Endothelial cell of umbilical vein (primary cell): Measurements from ENCODE around the gene EXT2. TPM values are rescaled to one million over a fixed set of nuclear protein-coding genes. Genes with fewer than 3 reads are reported as not detected.
A peak's percentile ranks its signal among the peaks of the same experiment; 100 is the strongest.

ENCODE experiments used
- BruUV-seq: library from RNA; stranded (reverse); fragments of 400-500 nt; replicated peaks from 2 replicates; lab custom pipeline; 2021; lab: Mats Ljungman, UMichigan
- CTCF ChIA-PET: fragments of 300-600, 350-600 bp; sonication (Branson Sonifier 250); formaldehyde crosslinking; loops from one replicate; lab custom pipeline; 2021; ENCODE audit warnings: antibody characterized with exemption, inconsistent platforms; lab: Charles Lee
- POLR2A ChIA-PET: fragments of 300-600, 350-600 bp; sonication (Branson Sonifier 250); formaldehyde crosslinking; loops from one replicate; lab custom pipeline; 2021; ENCODE audit warnings: antibody characterized with exemption, inconsistent platforms; lab: Charles Lee
- DNase-seq: peaks from one replicate; pipeline ENCODE4 v3.0.0-alpha.2; 2011; ENCODE audit warnings: low read depth, low spot score
- FAIRE-seq: peaks from 2 replicates; lab custom pipeline; 2011; peaks lifted over from hg19 to GRCh38; lab: Jason Lieb, UNC
- H2AFZ ChIP-seq: 2 replicates; pipeline ENCODE4 v1.6.0; 2012; ENCODE audit warnings: low read depth, low read length, control low read depth, inconsistent platforms
- H3K27ac ChIP-seq: 2 replicates; pipeline ENCODE4 v1.5.1; 2011; ENCODE audit warnings: low read depth, mild to moderate bottlenecking, control low read depth, low read length, moderate library complexity; ENCODE audit not compliant: insufficient read depth
- H3K27me3 ChIP-seq, 2 experiments: 2 replicates each; pipeline versions ENCODE4 v1.6.0 to v1.6.1; 2011; ENCODE audit warnings: low read length in 2 of 2, mixed read lengths in 1 of 2; ENCODE audit not compliant: control insufficient read depth in 2 of 2, insufficient read depth in 2 of 2
- H3K36me3 ChIP-seq, 2 experiments: 2 replicates in 1 of 2; 3 replicates in 1 of 2; pipeline ENCODE4 v1.5.1; 2011; ENCODE audit warnings: low read length in 2 of 2, mild to moderate bottlenecking in 1 of 2, moderate library complexity in 1 of 2; ENCODE audit not compliant: control insufficient read depth in 2 of 2, insufficient read depth in 2 of 2; ENCODE audit errors: extremely low read depth in 1 of 2
- H3K4me1 ChIP-seq: 3 replicates; pipeline ENCODE4 v1.5.1; 2011; ENCODE audit warnings: mild to moderate bottlenecking, low read length; ENCODE audit not compliant: control insufficient read depth, insufficient read depth; ENCODE audit errors: extremely low read depth
- H3K4me2 ChIP-seq: 2 replicates; pipeline ENCODE4 v1.6.1; 2011; ENCODE audit warnings: low read length, control low read depth, mixed read lengths; ENCODE audit not compliant: insufficient read depth
- H3K4me3 ChIP-seq, 3 experiments: fragments of 200-600 bp in 1 of 3; sonication (generic), shearing (Covaris generic) in 1 of 3; replicated peaks in 1 of 3; 2 replicates each; pipeline ENCODE4 v1.5.1; 2011 to 2016; ENCODE audit warnings: control low read depth in 3 of 3, low read length in 3 of 3, mild to moderate bottlenecking in 2 of 3, inconsistent platforms in 1 of 3, low read depth in 1 of 3, moderate library complexity in 1 of 3; ENCODE audit not compliant: insufficient read depth in 1 of 3
- H3K79me2 ChIP-seq: 2 replicates; pipeline ENCODE4 v1.6.0; 2012; ENCODE audit warnings: low read length, inconsistent platforms; ENCODE audit not compliant: control insufficient read depth, insufficient read depth
- H3K9ac ChIP-seq: replicated peaks from 2 replicates; pipeline ENCODE3; 2011; ENCODE audit warnings: low read length, control low read depth; ENCODE audit not compliant: insufficient read depth; ENCODE audit errors: extremely low read depth
- H3K9me1 ChIP-seq: replicated peaks from 3 replicates; pipeline ENCODE4 v1.6.0; 2011; ENCODE audit warnings: mild to moderate bottlenecking, low read length; ENCODE audit not compliant: control insufficient read depth, insufficient read depth; ENCODE audit errors: extremely low read depth
- H3K9me3 ChIP-seq: replicated peaks from 2 replicates; pipeline ENCODE4 v1.5.1; 2012; ENCODE audit warnings: low read length, inconsistent platforms; ENCODE audit not compliant: control insufficient read depth, insufficient read depth
- H4K20me1 ChIP-seq: replicated peaks from 2 replicates; pipeline ENCODE3; 2011; ENCODE audit warnings: mild to moderate bottlenecking, low read length; ENCODE audit not compliant: control insufficient read depth, insufficient read depth; ENCODE audit errors: extremely low read depth
- EZH2 ChIP-seq: IDR thresholded peaks from 2 replicates; pipeline ENCODE4 v1.6.1; 2012; ENCODE audit warnings: borderline replicate concordance, low read depth, mild to moderate bottlenecking, moderate library complexity, low read length, inconsistent platforms; ENCODE audit not compliant: severe bottlenecking
- FOS ChIP-seq: IDR thresholded peaks from 2 replicates; pipeline ENCODE4 v1.6.1; 2011; ENCODE audit warnings: mild to moderate bottlenecking, low read length, moderate library complexity, borderline replicate concordance; ENCODE audit not compliant: insufficient read depth
- GATA2 ChIP-seq: IDR thresholded peaks from 2 replicates; pipeline ENCODE4 v1.7.0; 2011; ENCODE audit warnings: low read depth, mild to moderate bottlenecking, moderate library complexity, mixed read lengths, low read length; ENCODE audit not compliant: insufficient read length, insufficient read depth
- JUN ChIP-seq: IDR thresholded peaks from 2 replicates; pipeline ENCODE4 v1.6.1; 2011; ENCODE audit warnings: borderline replicate concordance, low read depth; ENCODE audit not compliant: insufficient read length, insufficient read depth
- MYC ChIP-seq: IDR thresholded peaks from one replicate; pipeline ENCODE4 v1.6.1; 2011; ENCODE audit warnings: mild to moderate bottlenecking, low read depth, low read length
- POLR2A ChIP-seq: IDR thresholded peaks from 2 replicates; pipeline ENCODE4 v1.6.1; 2012; ENCODE audit warnings: low read depth, mild to moderate bottlenecking, control low read depth, low read length
- POLR2AphosphoS5 ChIP-seq: IDR thresholded peaks from 2 replicates; pipeline ENCODE4 v1.6.1; 2012; ENCODE audit warnings: low read depth, mild to moderate bottlenecking, control low read depth, low read length, moderate library complexity; ENCODE audit not compliant: insufficient read depth
- dilution Hi-C: fragments of 300-500 bp; cut with MboI; formaldehyde crosslinking; loops from one replicate; pipeline ENCODE4 v1.15.0; 2019; ENCODE audit warnings: low sequenced_read_pairs; ENCODE audit not compliant: extremely low pct_ligation_motif_present
- intact Hi-C: fragments of 100-400 bp; cut with micrococcal nuclease; formaldehyde crosslinking; loops from one replicate; pipeline ENCODE4 v1.10.0; 2022
- polyA plus RNA-seq, 4 experiments: library from polyadenylated mRNA; depleted of rRNA in 3 of 4; stranded (reverse) in 3 of 4; unstranded in 1 of 4; fragments of >200 nt; gene quantifications; 2 replicates each; pipeline versions ENCODE4 v1.2.1 to v1.2.3, GENCODE V29; 2011 to 2012; ENCODE audit warnings: missing spikeins in 1 of 4
- total RNA-seq: library from RNA; stranded (reverse); gene quantifications from 2 replicates; pipeline ENCODE4 v1.2.3, GENCODE V29; 2021
- TF ChIP-seq, protein P1 (sequence below): IDR thresholded peaks from 2 replicates; pipeline ENCODE4 v1.6.1; 2011; ENCODE audit not compliant: insufficient read depth, insufficient read length
- TF ChIP-seq, protein P2 (sequence below), 2 donors: IDR thresholded peaks; 1 replicate in 1 of 2; 2 replicates in 1 of 2; pipeline ENCODE4 v1.5.1; 2011; ENCODE audit warnings: low read length in 2 of 2, mild to moderate bottlenecking in 2 of 2, moderate library complexity in 2 of 2, control low read depth in 1 of 2, inconsistent platforms in 1 of 2, low read depth in 1 of 2; ENCODE audit not compliant: insufficient read depth in 1 of 2; ENCODE audit errors: extremely low read depth in 1 of 2

Gene EXT2
- total and polyA plus RNA-seq, 2 donors (not counting 3 experiments of a cell fraction or from before 2014, with no cell fraction given): 50.9 to 60.3 TPM

DNA sequence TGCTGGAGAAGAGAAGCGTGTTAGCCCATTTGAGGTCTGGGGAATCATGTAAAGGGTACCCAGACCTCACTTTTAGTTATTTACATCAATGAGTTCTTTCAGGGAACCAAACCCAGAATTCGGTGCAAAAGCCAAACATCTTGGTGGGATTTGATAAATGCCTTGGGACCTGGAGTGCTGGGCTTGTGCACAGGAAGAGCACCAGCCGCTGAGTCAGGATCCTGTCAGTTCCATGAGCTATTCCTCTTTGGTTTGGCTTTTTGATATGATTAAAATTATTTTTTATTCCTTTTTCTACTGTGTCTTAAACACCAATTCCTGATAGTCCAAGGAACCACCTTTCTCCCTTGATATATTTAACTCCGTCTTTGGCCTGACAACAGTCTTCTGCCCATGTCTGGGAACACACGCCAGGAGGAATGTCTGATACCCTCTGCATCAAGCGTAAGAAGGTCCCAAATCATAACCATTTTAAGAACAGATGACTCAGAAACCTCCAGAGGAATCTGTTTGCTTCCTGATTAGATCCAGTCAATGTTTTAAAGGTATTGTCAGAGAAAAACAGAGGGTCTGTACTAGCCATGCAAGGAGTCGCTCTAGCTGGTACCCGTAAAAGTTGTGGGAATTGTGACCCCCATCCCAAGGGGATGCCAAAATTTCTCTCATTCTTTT lies 149.3 kb downstream of the EXT2 start:
- Histone ChIP-seq H3K4me2 (peak overlapping the region; percentile 46), H3K79me2 (no peaks in the 10 kb centered on the region), H4K20me1 (no peaks in the 10 kb centered on the region), H3K27ac (peak overlapping the region; percentile 30), H3K27me3 (no peaks in the 10 kb centered on the region), H3K9me1 (no peaks in the 10 kb centered on the region), H3K9me3 (no peaks in the 10 kb centered on the region), H3K4me1 (peaks cover 22% of the 10 kb centered on the region), H2AFZ (peak overlapping the region; percentile 58), H3K9ac (no peak overlapping the region), H3K4me3 (no peak overlapping the region), H3K36me3 (no peaks in the 10 kb centered on the region)
- DNase-seq: peak; percentile 28
- dilution Hi-C loops (no loop called here), intact Hi-C loops (no loop called here)
- BruUV-seq: no TSS peak
- FAIRE-seq: peak; percentile 78
- TF ChIP-seq GATA2: no peak
- TF ChIP-seq FOS: peak; percentile 54
- CTCF ChIA-PET: interaction anchor here (1.1 to 2.9 kb wide), 5 partner anchors 10 to 150 kb away, joined by 3 to 13 read pairs (median 9); partner anchors contain the start of gene EXT2
- POLR2A ChIA-PET: no interaction called here

DNA sequence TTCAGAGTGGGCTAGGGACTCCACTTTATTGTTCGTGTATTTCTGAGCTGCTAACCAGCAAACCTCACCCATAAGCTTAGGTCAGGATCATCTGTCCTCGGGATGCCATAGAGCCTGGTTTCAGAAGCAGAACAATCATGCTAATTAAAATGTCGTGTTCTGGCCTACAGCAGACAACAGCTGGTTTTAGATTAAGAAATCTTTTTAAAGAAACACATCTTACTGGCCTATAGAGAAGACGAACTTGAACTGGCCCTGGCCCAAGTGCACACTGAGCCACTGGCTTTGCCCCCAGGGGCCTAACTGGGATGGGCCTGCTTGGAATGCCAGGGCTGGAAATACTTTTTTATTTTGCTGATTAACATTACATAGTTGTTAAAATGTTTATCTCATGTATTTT lies 151.2 kb downstream of the EXT2 start:
- DNase-seq: no peak
- dilution Hi-C loops (no loop called here), intact Hi-C loops (no loop called here)
- H3K9me1 ChIP-seq: no peaks in the 10 kb centered on the region
- H3K27me3 ChIP-seq: no peaks in the 10 kb centered on the region
- POLR2A ChIA-PET: no interaction called here
- no peak overlapping the region for H3K4me2 ChIP-seq
- CTCF ChIA-PET: interaction anchor here (0.9 kb wide), 1 partner anchor 10 kb away, joined by 4 read pairs; no protein-coding TSS in a partner anchor
- no peak overlapping the region for H2AFZ ChIP-seq
- BruUV-seq: no TSS peak
- TF ChIP-seq, protein P1, sequence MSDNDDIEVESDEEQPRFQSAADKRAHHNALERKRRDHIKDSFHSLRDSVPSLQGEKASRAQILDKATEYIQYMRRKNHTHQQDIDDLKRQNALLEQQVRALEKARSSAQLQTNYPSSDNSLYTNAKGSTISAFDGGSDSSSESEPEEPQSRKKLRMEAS: no peak
- no peak for TF ChIP-seq POLR2AphosphoS5
- no peak for TF ChIP-seq EZH2
- no peak for TF ChIP-seq GATA2
- TF ChIP-seq MYC: no peak
- TF ChIP-seq POLR2A: no peak
- TF ChIP-seq, protein P2, sequence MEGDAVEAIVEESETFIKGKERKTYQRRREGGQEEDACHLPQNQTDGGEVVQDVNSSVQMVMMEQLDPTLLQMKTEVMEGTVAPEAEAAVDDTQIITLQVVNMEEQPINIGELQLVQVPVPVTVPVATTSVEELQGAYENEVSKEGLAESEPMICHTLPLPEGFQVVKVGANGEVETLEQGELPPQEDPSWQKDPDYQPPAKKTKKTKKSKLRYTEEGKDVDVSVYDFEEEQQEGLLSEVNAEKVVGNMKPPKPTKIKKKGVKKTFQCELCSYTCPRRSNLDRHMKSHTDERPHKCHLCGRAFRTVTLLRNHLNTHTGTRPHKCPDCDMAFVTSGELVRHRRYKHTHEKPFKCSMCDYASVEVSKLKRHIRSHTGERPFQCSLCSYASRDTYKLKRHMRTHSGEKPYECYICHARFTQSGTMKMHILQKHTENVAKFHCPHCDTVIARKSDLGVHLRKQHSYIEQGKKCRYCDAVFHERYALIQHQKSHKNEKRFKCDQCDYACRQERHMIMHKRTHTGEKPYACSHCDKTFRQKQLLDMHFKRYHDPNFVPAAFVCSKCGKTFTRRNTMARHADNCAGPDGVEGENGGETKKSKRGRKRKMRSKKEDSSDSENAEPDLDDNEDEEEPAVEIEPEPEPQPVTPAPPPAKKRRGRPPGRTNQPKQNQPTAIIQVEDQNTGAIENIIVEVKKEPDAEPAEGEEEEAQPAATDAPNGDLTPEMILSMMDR (IDR thresholded peaks at IDR 0.05; ENCODE audit: extremely low read depth in 1 of 2, insufficient read depth in 1 of 2, low read depth in 1 of 2, low read length in 2 of 2): no peak
- TF ChIP-seq FOS: no peak
- no peak for TF ChIP-seq JUN
- H3K36me3 ChIP-seq: no peaks in the 10 kb centered on the region
- no peaks in the 10 kb centered on the region for H4K20me1 ChIP-seq
- H3K4me1 ChIP-seq: peaks cover 22% of the 10 kb centered on the region
- no peak for FAIRE-seq
- no peaks in the 10 kb centered on the region for H3K9me3 ChIP-seq
- no peak overlapping the region for H3K27ac ChIP-seq
- no peak overlapping the region for H3K9ac ChIP-seq
- no peak overlapping the region for H3K4me3 ChIP-seq
- H3K79me2 ChIP-seq: no peaks in the 10 kb centered on the region
